H1 (cell line): ENCODE measurements around the gene MEF2A.

Experiments
- ATF3 ChIP-seq: IDR thresholded peaks from 2 replicates; pipeline ENCODE4 v1.6.1; 2011; ENCODE audit warnings: low read depth, mild to moderate bottlenecking, low read length; ENCODE audit not compliant: insufficient read depth
- CTCF ChIP-seq, 3 experiments: IDR thresholded peaks; 1 replicate in 2 of 3; 2 replicates in 1 of 3; pipeline versions ENCODE4 v1.5.1 to v1.6.1; 2011; ENCODE audit warnings: low read length in 3 of 3, mild to moderate bottlenecking in 3 of 3, inconsistent platforms in 2 of 3, low read depth in 1 of 3, moderate library complexity in 1 of 3; ENCODE audit not compliant: insufficient read depth in 1 of 3; ENCODE audit errors: control extremely low read depth in 1 of 3
- EZH2 ChIP-seq: fragments of 200-600 bp; sonication (generic); IDR thresholded peaks from 2 replicates; pipeline ENCODE4 v1.7.1; 2012; ENCODE audit warnings: low read depth, mild to moderate bottlenecking, moderate library complexity, low read length, inconsistent platforms; ENCODE audit not compliant: severe bottlenecking
- HDAC6 ChIP-seq: IDR thresholded peaks from one replicate; pipeline ENCODE4 v1.7.1; 2012; ENCODE audit warnings: low read depth, mild to moderate bottlenecking, inconsistent platforms, low read length, moderate library complexity
- MAFK ChIP-seq: IDR thresholded peaks from 2 replicates; pipeline ENCODE4 v1.6.1; 2012; ENCODE audit warnings: low read depth, mild to moderate bottlenecking, improper control_type of control experiment, low read length
- NRF1 ChIP-seq: IDR thresholded peaks from 2 replicates; pipeline ENCODE4 v1.6.1; 2011; ENCODE audit warnings: mild to moderate bottlenecking, low read depth, low read length, improper control_type of control experiment
- PHF8 ChIP-seq: fragments of 200-600 bp; sonication (generic); conservative IDR thresholded peaks from 2 replicates; pipeline ENCODE4 v1.7.1; 2012; ENCODE audit warnings: low read depth, mild to moderate bottlenecking, inconsistent platforms, low read length, moderate library complexity
- RBBP5 ChIP-seq: IDR thresholded peaks from 2 replicates; pipeline ENCODE4 v1.7.1; 2012; ENCODE audit warnings: low read depth, mild to moderate bottlenecking, inconsistent platforms, low read length, moderate library complexity, borderline replicate concordance
- SIRT6 ChIP-seq: IDR thresholded peaks from one replicate; pipeline ENCODE4 v1.7.1; 2012; ENCODE audit warnings: low read length, inconsistent platforms
- TAF1 ChIP-seq: IDR thresholded peaks from 2 replicates; pipeline ENCODE4 v1.6.1; 2011; ENCODE audit warnings: mild to moderate bottlenecking, low read depth, low read length
- TBP ChIP-seq: IDR thresholded peaks from 2 replicates; pipeline ENCODE4 v1.6.1; 2011; ENCODE audit warnings: low read depth, low read length, improper control_type of control experiment
- YY1 ChIP-seq: IDR thresholded peaks from 2 replicates; pipeline ENCODE4 v1.6.1; 2011; ENCODE audit warnings: low read depth, mild to moderate bottlenecking, low read length
- TF ChIP-seq, protein P1 (sequence below): IDR thresholded peaks from 2 replicates; pipeline ENCODE4 v1.6.1; 2012; ENCODE audit warnings: low read length, inconsistent platforms

DNA sequence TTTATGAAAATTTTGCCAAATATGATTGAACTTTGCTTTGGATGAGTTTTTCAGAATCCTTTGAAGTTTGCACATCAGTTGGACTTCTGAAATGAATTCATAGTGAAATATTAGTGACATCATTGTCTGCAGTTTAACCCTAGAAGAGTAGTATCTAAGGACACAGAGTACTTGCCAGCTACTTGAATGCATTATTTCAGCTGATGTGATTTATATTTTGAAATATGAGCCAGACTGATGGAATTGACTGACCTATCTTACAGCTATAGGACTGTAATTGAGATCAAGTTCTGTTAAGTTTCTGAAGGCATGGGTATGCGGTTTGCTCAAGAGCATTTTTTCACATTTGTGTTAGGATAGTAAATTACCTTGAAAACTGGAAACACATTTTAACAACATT lies 116.2 kb downstream of the MEF2A start:
- TF ChIP-seq RBBP5: no peak
- no peak for TF ChIP-seq CTCF (IDR thresholded peaks at IDR 0.05; ENCODE audit: control extremely low read depth in 1 of 3, insufficient read depth in 1 of 3, low read depth in 1 of 3, low read length in 3 of 3)
- TF ChIP-seq YY1: no peak
- TF ChIP-seq, protein P1, sequence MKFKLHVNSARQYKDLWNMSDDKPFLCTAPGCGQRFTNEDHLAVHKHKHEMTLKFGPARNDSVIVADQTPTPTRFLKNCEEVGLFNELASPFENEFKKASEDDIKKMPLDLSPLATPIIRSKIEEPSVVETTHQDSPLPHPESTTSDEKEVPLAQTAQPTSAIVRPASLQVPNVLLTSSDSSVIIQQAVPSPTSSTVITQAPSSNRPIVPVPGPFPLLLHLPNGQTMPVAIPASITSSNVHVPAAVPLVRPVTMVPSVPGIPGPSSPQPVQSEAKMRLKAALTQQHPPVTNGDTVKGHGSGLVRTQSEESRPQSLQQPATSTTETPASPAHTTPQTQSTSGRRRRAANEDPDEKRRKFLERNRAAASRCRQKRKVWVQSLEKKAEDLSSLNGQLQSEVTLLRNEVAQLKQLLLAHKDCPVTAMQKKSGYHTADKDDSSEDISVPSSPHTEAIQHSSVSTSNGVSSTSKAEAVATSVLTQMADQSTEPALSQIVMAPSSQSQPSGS: no peak
- no peak for TF ChIP-seq MAFK
- no peak for TF ChIP-seq TBP
- TF ChIP-seq HDAC6: no peak
- no peak for TF ChIP-seq ATF3
- no peak for TF ChIP-seq SIRT6
- no peak for TF ChIP-seq NRF1
- no peak for TF ChIP-seq EZH2
- TF ChIP-seq TAF1: no peak
- TF ChIP-seq PHF8: no peak
